ENCODE results near the gene ZFP64.

DNA sequence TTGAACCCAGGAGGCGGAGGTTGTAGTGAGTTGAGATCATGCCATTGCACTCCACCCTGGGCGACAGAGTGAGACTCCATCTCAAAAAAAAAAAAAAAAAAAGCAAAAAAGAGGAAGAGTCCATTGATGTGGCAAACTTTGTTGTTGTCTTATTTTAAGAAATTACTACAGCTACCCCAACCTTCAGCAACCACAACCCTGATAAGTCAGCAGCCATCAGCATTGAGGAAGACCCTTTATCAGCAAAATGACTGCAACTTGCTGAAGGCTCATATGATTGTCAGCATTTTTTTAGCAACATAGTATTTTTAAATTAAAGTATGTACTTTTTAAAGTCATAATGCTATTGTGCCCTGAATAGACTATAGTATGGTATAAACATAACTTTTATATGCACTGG is 48.8 kb downstream of the ZFP64 start:
- TF ChIP-seq, protein P1, sequence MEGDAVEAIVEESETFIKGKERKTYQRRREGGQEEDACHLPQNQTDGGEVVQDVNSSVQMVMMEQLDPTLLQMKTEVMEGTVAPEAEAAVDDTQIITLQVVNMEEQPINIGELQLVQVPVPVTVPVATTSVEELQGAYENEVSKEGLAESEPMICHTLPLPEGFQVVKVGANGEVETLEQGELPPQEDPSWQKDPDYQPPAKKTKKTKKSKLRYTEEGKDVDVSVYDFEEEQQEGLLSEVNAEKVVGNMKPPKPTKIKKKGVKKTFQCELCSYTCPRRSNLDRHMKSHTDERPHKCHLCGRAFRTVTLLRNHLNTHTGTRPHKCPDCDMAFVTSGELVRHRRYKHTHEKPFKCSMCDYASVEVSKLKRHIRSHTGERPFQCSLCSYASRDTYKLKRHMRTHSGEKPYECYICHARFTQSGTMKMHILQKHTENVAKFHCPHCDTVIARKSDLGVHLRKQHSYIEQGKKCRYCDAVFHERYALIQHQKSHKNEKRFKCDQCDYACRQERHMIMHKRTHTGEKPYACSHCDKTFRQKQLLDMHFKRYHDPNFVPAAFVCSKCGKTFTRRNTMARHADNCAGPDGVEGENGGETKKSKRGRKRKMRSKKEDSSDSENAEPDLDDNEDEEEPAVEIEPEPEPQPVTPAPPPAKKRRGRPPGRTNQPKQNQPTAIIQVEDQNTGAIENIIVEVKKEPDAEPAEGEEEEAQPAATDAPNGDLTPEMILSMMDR (IDR thresholded peaks at IDR 0.05) = no peak
- TF ChIP-seq POLR2A (IDR thresholded peaks at IDR 0.05) (no peak), POLR2AphosphoS5 (IDR thresholded peaks at IDR 0.05) (no peak)
